Thyroid gland (tissue), 4 donors: Measurements from ENCODE around the gene MGAT5. TPM values are rescaled to one million over a fixed set of nuclear protein-coding genes. Genes with fewer than 3 reads are reported as not detected.

Experiments
- DNase-seq, 2 donors: peaks; one replicate each; pipeline ENCODE4 v3.0.0-alpha.2; 2019
- H3K27ac ChIP-seq, 3 donors: fragments of 200-600 bp; sonication (generic); 1 replicate in 2 of 3; 2 replicates in 1 of 3; pipeline ENCODE4 v1.5.1; 2016 to 2019; ENCODE audit warnings: mild to moderate bottlenecking in 1 of 3, moderate library complexity in 1 of 3
- H3K27me3 ChIP-seq: fragments of 200-600 bp; sonication (generic); one replicate; pipeline ENCODE4 v1.5.1; 2019
- H3K36me3 ChIP-seq, 2 donors: fragments of 200-600 bp; sonication (generic); one replicate each; pipeline ENCODE4 v1.5.1; 2016 to 2019
- H3K4me1 ChIP-seq, 2 donors: fragments of 200-600 bp; sonication (generic); one replicate each; pipeline ENCODE4 v1.5.1; 2017 to 2019
- H3K4me3 ChIP-seq, 3 donors: fragments of 200-600 bp; sonication (generic); replicated peaks in 1 of 3; 1 replicate in 2 of 3; 2 replicates in 1 of 3; pipeline ENCODE4 v1.5.1; 2016; ENCODE audit warnings: mild to moderate bottlenecking in 1 of 3
- H3K9me3 ChIP-seq: fragments of 200-600 bp; sonication (generic); one replicate; pipeline ENCODE4 v1.5.1; 2017
- CTCF ChIP-seq, 6 experiments: fragments of 200-600 bp in 3 of 6; fragments of 450-650 bp in 3 of 6; sonication (generic) in 3 of 6; IDR thresholded peaks; one replicate each; pipeline ENCODE4 v1.5.1; 2016 to 2019; ENCODE audit warnings: antibody characterized with exemption in 6 of 6, mild to moderate bottlenecking in 2 of 6, inconsistent platforms in 1 of 6, moderate library complexity in 1 of 6
- POLR2A ChIP-seq, 2 donors: fragments of 450-650 bp; IDR thresholded peaks; one replicate each; pipeline ENCODE4 v1.6.1; 2017; ENCODE audit warnings: antibody characterized with exemption in 2 of 2, mild to moderate bottlenecking in 2 of 2, moderate library complexity in 1 of 2
- WGBS, 2 donors: methylation state at CpG; one replicate each; pipeline ENCODE4 v1.1.5; 2017; 5-methylcytosine and 5-hydroxymethylcytosine counted together
- intact Hi-C: fragments of 100-400 bp; cut with DNase I; formaldehyde crosslinking; loops from one replicate; pipeline ENCODE4 v1.15.1; 2023
- total RNA-seq, 4 donors: library from RNA; depleted of rRNA; stranded (reverse); fragments of >200 nt; gene quantifications; one replicate each; pipeline ENCODE4 v1.2.3, GENCODE V29; 2016

Gene MGAT5
- total RNA-seq, 4 donors from 2014 or later: 47.5 to 64.4 (median 50.4) TPM

DNA sequence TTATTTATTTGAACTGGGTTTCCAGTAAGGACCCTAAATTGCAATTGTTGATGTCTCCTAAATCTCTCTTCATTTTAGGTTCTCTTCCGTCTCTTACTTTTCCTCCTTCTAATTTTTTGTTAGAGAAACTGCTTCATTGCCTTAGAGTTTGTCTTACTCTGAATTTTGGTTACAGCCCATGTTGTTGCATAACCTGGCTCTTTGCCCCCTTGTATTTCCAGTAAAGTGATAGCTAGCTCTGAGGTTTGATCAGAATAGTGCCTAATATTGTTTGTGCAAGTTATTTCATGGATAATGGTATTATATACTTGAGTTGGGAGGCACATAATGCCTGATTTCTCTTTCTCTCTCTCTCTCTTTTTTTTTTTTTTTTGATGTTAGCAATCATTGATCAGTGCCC is 71.8 kb downstream of the MGAT5 start:
- no peak overlapping the region for H3K27ac ChIP-seq
- no peak for DNase-seq
- WGBS, 2 donors: 84 to 93% methylated on average over 1 of the region's 1 CpG
- TF ChIP-seq POLR2A (IDR thresholded peaks at IDR 0.05) (no peak), CTCF (IDR thresholded peaks at IDR 0.05) (no peak)
- H3K9me3 ChIP-seq: no peaks in the 10 kb centered on the region
- no peaks in the 10 kb centered on the region for H3K36me3 ChIP-seq
- intact Hi-C loops: no loop called here
- no peaks in the 10 kb centered on the region for H3K27me3 ChIP-seq
- no peak overlapping the region for H3K4me3 ChIP-seq
- H3K4me1 ChIP-seq: no peaks in the 10 kb centered on the region

GRCh38 chr2:134327367-134327766 is 73.5 kb downstream of the MGAT5 start:
- H3K4me1 ChIP-seq: no peaks in the 10 kb centered on the region
- H3K4me3 ChIP-seq: no peak overlapping the region
- TF ChIP-seq POLR2A (IDR thresholded peaks at IDR 0.05): no peak
- intact Hi-C loops: no loop called here
- 96 to 98% methylated on average over 2 of the region's 2 CpGs for WGBS, 2 donors
- no peaks in the 10 kb centered on the region for H3K9me3 ChIP-seq
- no peaks in the 10 kb centered on the region for H3K36me3 ChIP-seq
- H3K27ac ChIP-seq: no peak overlapping the region
- no peak for DNase-seq
- no peaks in the 10 kb centered on the region for H3K27me3 ChIP-seq

DNA sequence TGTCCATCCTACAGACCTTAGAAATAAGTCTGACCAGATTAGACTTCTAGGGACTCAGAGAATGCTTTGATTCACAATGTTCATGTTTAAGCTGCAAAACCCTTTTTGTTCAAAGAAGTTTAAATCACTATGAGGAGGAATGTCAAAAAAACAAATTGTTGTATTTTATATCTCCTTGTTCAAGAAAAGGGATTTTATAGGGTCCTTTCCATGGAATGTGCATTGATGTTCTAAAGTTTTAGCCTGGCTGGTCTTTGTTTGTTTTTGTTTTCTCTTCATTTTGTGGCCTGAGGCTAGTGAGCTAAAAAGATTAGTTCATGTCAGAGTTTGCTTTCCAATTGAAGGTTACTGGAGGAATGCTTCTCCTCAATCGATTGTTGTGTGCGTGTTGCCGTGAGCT is 77.2 kb downstream of the MGAT5 start:
- no peak for DNase-seq
- no peaks in the 10 kb centered on the region for H3K27me3 ChIP-seq
- 90 to 96% methylated on average over 3 of the region's 3 CpGs for WGBS, 2 donors
- H3K27ac ChIP-seq: no peak overlapping the region
- no peak for TF ChIP-seq CTCF (IDR thresholded peaks at IDR 0.05)
- no peaks in the 10 kb centered on the region for H3K9me3 ChIP-seq
- intact Hi-C loops: no loop called here
- no peaks in the 10 kb centered on the region for H3K36me3 ChIP-seq
- no peak overlapping the region for H3K4me3 ChIP-seq
- peaks cover 0 to 3% of the 10 kb centered on the region in 2 donors for H3K4me1 ChIP-seq

DNA sequence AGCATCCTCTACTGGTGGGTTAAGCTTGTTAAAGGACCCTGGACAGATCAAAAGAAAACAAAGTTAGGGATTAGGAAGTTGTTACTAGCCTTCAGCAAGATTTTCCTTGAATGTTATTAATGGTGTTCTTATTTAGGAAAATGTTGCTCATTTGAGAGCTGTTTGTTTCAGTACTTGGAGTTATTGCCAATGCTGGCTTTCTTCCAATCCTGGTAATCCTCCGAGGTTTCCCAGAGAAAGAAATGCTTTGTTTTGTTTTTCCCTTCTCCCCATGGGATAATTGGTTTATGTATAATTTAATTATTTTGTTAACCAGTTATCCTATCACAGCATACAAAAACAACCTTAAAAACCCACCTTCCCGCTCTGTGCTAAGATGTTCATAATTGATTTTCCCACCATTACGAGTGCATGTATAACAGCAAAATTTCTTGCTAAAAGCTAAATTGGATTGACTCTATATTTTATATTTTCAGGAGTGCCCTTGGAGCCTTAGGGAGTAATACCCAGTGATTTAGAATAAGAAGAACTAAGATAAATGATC is 79.8 kb downstream of the MGAT5 start:
- WGBS, 2 donors: 69 to 78% methylated on average over 3 of the region's 3 CpGs
- H3K9me3 ChIP-seq: no peaks in the 10 kb centered on the region
- no peaks in the 10 kb centered on the region for H3K27me3 ChIP-seq
- no peak overlapping the region for H3K4me3 ChIP-seq
- H3K36me3 ChIP-seq: no peaks in the 10 kb centered on the region
- intact Hi-C loops: no loop called here
- DNase-seq: no peak
- TF ChIP-seq POLR2A (IDR thresholded peaks at IDR 0.05) (no peak), CTCF (IDR thresholded peaks at IDR 0.05) (no peak)
- no peak overlapping the region for H3K27ac ChIP-seq
- H3K4me1 ChIP-seq: peaks cover 0 to 3% of the 10 kb centered on the region in 2 donors

DNA sequence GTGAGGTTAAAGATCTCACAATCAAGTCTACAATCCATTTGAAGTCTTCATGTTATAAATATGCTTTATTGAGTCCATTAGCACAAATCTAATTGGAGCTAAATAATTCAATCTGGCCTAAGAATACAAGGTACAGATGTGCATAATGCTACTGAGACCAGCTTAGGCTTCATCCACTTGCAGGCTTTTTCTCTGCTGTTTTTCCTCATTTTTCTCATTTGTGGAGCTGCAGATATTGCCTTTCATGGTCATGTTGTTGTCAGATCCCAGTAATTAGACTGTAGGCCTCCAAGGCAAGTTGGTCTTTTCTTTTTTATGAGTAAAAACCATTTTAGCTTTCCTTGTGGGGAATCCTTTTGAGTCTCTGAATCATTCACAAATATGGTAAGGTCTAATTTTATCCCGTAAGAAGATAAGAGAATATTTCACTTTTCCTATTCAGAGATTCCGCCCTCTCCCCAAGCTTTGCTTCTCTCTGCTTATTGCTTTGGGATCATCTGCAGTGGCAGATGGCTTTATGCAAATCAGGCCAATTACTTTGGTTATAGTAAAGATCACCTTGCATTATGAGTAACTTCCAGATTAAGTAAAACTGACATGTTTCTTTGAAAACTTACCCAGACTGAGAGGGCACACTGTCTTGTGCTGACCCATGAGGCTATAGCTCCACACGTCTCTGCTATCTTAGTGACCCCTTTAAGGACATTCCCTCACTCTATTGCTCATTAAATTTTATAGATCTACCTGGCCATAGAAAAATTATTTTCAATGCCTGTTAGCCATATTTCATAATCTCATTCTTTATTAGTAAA is 80.9 kb downstream of the MGAT5 start:
- peaks cover 0 to 3% of the 10 kb centered on the region in 2 donors for H3K4me1 ChIP-seq
- TF ChIP-seq CTCF (IDR thresholded peaks at IDR 0.05) (no peak), POLR2A (IDR thresholded peaks at IDR 0.05) (no peak)
- H3K27ac ChIP-seq: no peak overlapping the region
- H3K9me3 ChIP-seq: no peaks in the 10 kb centered on the region
- intact Hi-C loops: no loop called here
- no peaks in the 10 kb centered on the region for H3K27me3 ChIP-seq
- no peak overlapping the region for H3K4me3 ChIP-seq
- no peak for DNase-seq
- H3K36me3 ChIP-seq: no peaks in the 10 kb centered on the region
- WGBS, 2 donors: 62% methylated on average over 3 of the region's 3 CpGs
